Small intestine (tissue), 7 donors: ENCODE results near the gene MGP. TPM values are rescaled to one million over a fixed set of nuclear protein-coding genes. Genes with fewer than 3 reads are reported as not detected.

Experiments used
- DNase-seq, 2 donors: peaks; one replicate each; pipeline versions ENCODE4 v3.0.0 to v3.0.0-alpha.2; 2013
- FAIRE-seq: peaks from 2 replicates; lab custom pipeline; 2012; peaks lifted over from hg19 to GRCh38; lab: Jason Lieb, UNC
- H3K27ac ChIP-seq, 3 donors: one replicate each; pipeline ENCODE4 v1.5.1; 2013; ENCODE audit warnings: low read length in 2 of 3, mild to moderate bottlenecking in 2 of 3, control low read depth in 1 of 3, inconsistent platforms in 1 of 3, low read depth in 1 of 3, moderate library complexity in 1 of 3
- H3K27me3 ChIP-seq, 3 donors: one replicate each; pipeline ENCODE4 v1.6.1; 2013; ENCODE audit warnings: low read length in 3 of 3, inconsistent platforms in 1 of 3; ENCODE audit not compliant: control insufficient read depth in 3 of 3, insufficient read depth in 3 of 3
- H3K36me3 ChIP-seq, 3 donors: one replicate each; pipeline ENCODE4 v1.6.1; 2013; ENCODE audit warnings: low read length in 3 of 3, inconsistent platforms in 1 of 3, low read depth in 1 of 3, mild to moderate bottlenecking in 1 of 3, moderate library complexity in 1 of 3; ENCODE audit not compliant: control insufficient read depth in 3 of 3, insufficient read depth in 2 of 3
- H3K4me1 ChIP-seq, 3 donors: one replicate each; pipeline ENCODE4 v1.6.1; 2013; ENCODE audit warnings: low read length in 2 of 3, inconsistent platforms in 1 of 3, low read depth in 1 of 3, mild to moderate bottlenecking in 1 of 3, moderate library complexity in 1 of 3; ENCODE audit not compliant: control insufficient read depth in 3 of 3, insufficient read depth in 2 of 3
- H3K4me3 ChIP-seq, 3 donors: one replicate each; pipeline ENCODE4 v1.5.1; 2013; ENCODE audit warnings: low read length in 3 of 3, control low read depth in 1 of 3, inconsistent platforms in 1 of 3, low read depth in 1 of 3, mild to moderate bottlenecking in 1 of 3, moderate library complexity in 1 of 3
- H3K9me3 ChIP-seq, 2 donors: one replicate each; pipeline ENCODE4 v1.6.1; 2013; ENCODE audit warnings: low read depth in 1 of 2, low read length in 1 of 2; ENCODE audit not compliant: control insufficient read depth in 2 of 2, insufficient read depth in 1 of 2
- WGBS, 3 donors: extraction: QIAGEN DNeasy Blood & Tissue Kit; methylation state at CpG; one replicate each; pipeline ENCODE4 v1.1.7; 2013; 5-methylcytosine and 5-hydroxymethylcytosine counted together
- polyA plus RNA-seq, 4 donors: library from polyadenylated mRNA; stranded (reverse) in 3 of 4; unstranded in 1 of 4; fragments of 200-250 nt in 3 of 4; fragments of 120-200 nt in 1 of 4; gene quantifications; one replicate each; pipeline versions ENCODE4 v1.2.1 to v1.2.3, GENCODE V29; 2013
- donor health status: healthy with polysubstance abuse.
- donor health status: control.
- donor health status: control.
- donor health status: Bipolar disorder and iron deficiency.
- donor health status: healthy.

The MGP gene
- polyA plus RNA-seq, 4 donors = 10.6 to 268 (median 15.5) TPM

DNA sequence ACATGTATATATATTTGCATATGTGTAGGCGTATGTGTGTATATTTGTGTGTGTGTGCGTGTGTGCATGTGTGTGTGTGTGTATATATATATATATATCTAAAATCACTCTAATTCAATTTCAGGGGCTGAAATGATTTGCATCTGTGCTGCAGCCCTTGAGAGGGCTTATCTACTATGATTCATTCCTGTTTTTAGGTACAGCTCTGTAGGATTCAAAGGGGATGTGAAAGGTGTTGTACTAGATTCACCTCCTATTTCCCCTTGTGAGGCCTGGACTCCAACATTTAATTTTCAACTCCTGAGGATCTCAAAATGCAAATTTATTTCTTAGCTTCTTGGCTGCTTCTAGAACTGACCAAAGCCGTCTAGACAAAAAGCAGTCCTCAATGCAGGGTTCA lies 41.6 kb upstream of the MGP start:
- Histone ChIP-seq H3K27me3 (no peaks in the 10 kb centered on the region), H3K4me3 (no peak overlapping the region), H3K9me3 (no peaks in the 10 kb centered on the region), H3K27ac (no peak overlapping the region), H3K36me3 (no peaks in the 10 kb centered on the region), H3K4me1 (peaks cover 0 to 9% (median 0%) of the 10 kb centered on the region in 3 donors)
- DNase-seq = no peak
- no peak for FAIRE-seq
- 81 to 87% (median 86%) methylated on average over 3 of the region's 3 CpGs for WGBS, 3 donors

DNA sequence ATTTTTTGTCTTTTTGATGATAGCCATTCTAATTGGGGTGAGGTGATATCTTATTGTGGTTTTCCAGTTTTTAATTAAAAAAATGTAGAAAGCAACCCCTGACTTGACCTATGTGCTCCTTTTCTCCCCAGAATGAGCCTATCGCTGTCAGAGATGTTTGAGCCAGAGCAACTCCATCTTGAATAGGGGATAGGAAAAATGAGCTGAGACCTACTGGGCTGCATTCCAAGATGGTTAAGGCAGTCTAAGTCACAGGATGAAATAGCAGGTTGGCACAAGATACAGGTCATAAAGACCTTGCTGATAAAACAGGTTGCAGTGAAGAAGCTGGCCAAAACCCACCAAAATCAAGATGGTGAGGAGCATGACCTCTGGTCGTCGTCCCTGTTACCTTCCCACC lies 38.9 kb upstream of the MGP start:
- H3K36me3 ChIP-seq = peaks cover 0 to 2% (median 0%) of the 10 kb centered on the region in 3 donors
- WGBS, 3 donors = 86 to 92% (median 92%) methylated on average over 3 of the region's 3 CpGs
- H3K4me3 ChIP-seq = no peak overlapping the region
- H3K9me3 ChIP-seq = no peaks in the 10 kb centered on the region
- peaks cover 0 to 9% (median 0%) of the 10 kb centered on the region in 3 donors for H3K4me1 ChIP-seq
- no peaks in the 10 kb centered on the region for H3K27me3 ChIP-seq
- no peak for DNase-seq
- H3K27ac ChIP-seq = no peak overlapping the region
- no peak for FAIRE-seq

DNA sequence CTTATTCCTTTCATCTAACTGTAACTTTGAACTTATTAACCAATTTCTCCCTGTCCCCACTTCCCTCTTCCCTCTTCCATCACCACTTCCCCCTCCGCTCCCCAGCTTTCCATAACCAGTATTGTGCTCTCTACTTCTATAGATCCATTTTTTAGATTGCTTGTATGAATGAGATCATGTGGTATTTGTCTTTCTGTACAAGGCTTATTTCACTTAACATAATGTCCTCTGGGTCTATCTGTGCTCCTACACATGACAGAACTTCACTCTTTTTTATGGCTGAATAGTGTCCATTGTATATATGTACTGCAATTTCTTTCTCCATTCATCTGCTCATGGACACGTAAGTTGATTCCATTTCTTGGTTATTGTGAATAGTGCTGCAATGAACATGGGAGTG lies 38.3 kb upstream of the MGP start:
- H3K4me3 ChIP-seq = no peak overlapping the region
- FAIRE-seq (no peak), DNase-seq (no peak)
- peaks cover 0 to 3% (median 0%) of the 10 kb centered on the region in 3 donors for H3K4me1 ChIP-seq
- peaks cover 0 to 2% (median 0%) of the 10 kb centered on the region in 3 donors for H3K36me3 ChIP-seq
- no peaks in the 10 kb centered on the region for H3K9me3 ChIP-seq
- H3K27me3 ChIP-seq = no peaks in the 10 kb centered on the region
- no peak overlapping the region for H3K27ac ChIP-seq
- WGBS, 3 donors = 88 to 94% (median 93%) methylated on average over 2 of the region's 2 CpGs

DNA sequence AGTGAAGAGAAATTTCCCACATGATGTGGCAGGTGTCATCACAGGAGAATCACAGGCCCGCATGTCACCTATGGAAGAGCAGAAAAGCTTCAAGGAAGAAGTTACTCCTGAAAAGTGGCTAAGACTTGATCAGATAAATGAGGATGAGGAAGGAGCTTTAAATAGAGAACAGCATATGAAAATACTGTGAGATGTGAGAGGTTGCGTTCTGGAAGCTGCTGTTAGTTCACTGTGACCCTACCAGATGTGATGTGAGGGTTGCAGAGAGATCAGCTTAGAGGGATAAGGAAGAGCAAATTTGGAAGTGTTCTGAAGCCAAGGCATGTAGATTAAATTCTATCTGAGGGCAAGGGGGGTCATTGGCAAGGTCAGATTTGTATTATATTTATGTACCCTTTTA lies 35.6 kb upstream of the MGP start:
- Histone ChIP-seq H3K4me1 (no peaks in the 10 kb centered on the region), H3K27me3 (no peaks in the 10 kb centered on the region), H3K9me3 (no peaks in the 10 kb centered on the region), H3K4me3 (no peak overlapping the region), H3K27ac (no peak overlapping the region), H3K36me3 (peaks cover 0 to 2% (median 0%) of the 10 kb centered on the region in 3 donors)
- FAIRE-seq (no peak), DNase-seq (no peak)
- WGBS, 3 donors = 92 to 97% (median 94%) methylated on average over 2 of the region's 2 CpGs

DNA sequence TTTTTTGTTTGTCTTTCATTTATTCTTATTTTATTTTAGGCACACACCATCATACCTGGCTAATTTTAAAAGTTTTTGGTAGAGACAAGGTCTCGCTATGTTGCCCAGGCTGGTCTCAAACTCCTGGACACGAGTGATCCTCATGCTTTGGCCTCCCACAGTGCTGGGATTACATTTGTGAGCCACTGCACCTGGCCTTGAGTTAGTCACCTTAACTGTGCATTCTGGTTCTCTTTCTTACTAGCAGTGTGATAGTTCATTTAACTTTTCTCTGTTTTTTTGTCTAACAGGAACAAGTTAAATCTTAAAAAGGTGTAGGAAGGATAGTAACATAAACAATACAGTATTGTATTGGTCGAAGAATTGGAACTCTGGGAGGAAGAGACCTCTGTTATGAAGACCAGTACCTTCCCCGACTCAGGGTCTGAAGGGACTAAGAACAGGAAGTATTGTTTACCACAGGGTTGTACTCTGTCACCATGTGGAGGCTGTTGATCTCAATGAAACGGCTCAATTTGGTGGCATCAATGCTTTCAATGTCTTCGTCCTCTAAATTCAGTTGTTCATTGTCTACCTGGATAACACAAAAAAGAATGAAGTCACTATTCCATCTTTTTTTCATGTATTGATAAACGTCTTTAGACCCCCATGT lies 34.9 kb upstream of the MGP start:
- FAIRE-seq (no peak), DNase-seq (peak in 1 of 2 donors; percentile 16)
- Histone ChIP-seq H3K4me1 (no peaks in the 10 kb centered on the region), H3K4me3 (no peak overlapping the region), H3K36me3 (peaks cover 0 to 2% (median 0%) of the 10 kb centered on the region in 3 donors), H3K27ac (no peak overlapping the region), H3K9me3 (no peaks in the 10 kb centered on the region), H3K27me3 (no peaks in the 10 kb centered on the region)
- 67 to 74% (median 70%) methylated on average over 7 of the region's 7 CpGs for WGBS, 3 donors

DNA sequence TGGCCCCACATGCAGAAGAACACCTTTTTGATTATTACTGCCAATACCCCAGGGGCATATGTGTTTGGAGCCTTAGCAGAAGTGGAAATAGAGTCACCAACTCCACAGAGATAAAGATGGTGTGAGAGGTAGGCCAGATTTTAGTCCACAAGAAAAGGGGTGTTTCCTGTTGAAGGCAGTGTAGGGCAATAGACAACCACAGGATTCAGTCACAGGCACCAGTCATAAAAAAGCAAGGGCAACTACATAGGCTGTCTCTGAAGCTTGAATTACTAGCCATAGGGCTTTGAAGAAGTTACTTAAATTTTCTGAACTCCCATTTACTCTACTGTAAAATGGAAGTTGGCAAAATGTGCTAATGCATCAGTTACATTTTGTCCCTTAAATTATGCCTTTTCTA lies 33.8 kb upstream of the MGP start:
- Histone ChIP-seq H3K4me3 (no peak overlapping the region), H3K4me1 (no peaks in the 10 kb centered on the region), H3K9me3 (no peaks in the 10 kb centered on the region), H3K27ac (no peak overlapping the region), H3K36me3 (peaks cover 0 to 3% (median 0%) of the 10 kb centered on the region in 3 donors), H3K27me3 (no peaks in the 10 kb centered on the region)
- DNase-seq (no peak), FAIRE-seq (no peak)

DNA sequence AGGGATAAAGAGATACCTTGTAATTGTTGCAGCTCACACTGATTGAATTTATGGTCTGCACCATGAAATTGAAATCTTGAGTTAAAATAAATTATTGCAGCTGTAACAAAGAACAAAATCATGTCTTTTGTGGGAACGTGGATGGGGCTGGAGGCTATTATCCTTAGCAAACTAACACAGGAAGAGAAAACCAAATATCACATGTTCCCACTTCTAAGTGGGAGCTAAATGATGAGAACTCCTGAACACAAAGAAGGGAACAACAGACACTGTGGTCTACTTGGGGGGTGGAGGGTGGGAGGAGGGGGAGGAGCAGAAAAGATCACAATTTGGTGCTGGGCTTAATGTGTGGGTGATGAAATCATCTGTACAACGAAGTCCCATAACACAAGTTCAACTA lies 30.1 kb upstream of the MGP start:
- Histone ChIP-seq H3K9me3 (peaks cover 0 to 5% of the 10 kb centered on the region in 2 donors), H3K27me3 (no peaks in the 10 kb centered on the region), H3K36me3 (peaks cover 0 to 4% (median 0%) of the 10 kb centered on the region in 3 donors), H3K4me1 (peaks cover 0 to 13% (median 0%) of the 10 kb centered on the region in 3 donors), H3K4me3 (no peak overlapping the region), H3K27ac (no peak overlapping the region)
- FAIRE-seq = no peak
- WGBS, 3 donors = 72 to 87% (median 78%) methylated on average over 2 of the region's 2 CpGs
- DNase-seq = no peak

DNA sequence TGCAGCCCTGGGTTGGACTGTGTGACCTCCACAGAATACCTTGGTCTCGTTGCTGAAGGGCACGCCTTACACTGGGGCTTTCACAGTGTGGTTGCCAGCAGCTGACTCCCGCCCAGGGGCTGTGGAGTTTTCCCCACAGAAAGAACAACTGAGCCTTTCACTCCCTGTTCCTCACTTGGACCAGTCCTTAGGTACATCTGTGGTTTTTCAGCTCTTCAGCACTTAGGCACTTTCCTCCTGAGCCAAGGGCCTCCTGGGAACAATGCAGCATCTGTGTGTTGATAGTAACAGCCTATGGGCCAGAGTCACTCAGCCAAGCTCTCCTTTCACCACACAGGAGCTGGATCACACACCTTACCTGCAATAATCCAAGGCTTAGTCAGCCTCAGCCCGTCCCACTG lies 27.7 kb upstream of the MGP start:
- DNase-seq = peak in 1 of 2 donors; percentile 42

More for the DNA sequence above, 27.7 kb upstream of the MGP start:
- peaks cover 0 to 16% (median 0%) of the 10 kb centered on the region in 3 donors for H3K4me1 ChIP-seq
- H3K36me3 ChIP-seq = peaks cover 0 to 2% (median 0%) of the 10 kb centered on the region in 3 donors
- no peak overlapping the region for H3K4me3 ChIP-seq
- peaks cover 0 to 5% of the 10 kb centered on the region in 2 donors for H3K9me3 ChIP-seq
- H3K27me3 ChIP-seq = no peaks in the 10 kb centered on the region
- H3K27ac ChIP-seq = no peak overlapping the region
- 43 to 68% (median 63%) methylated on average over 4 of the region's 4 CpGs for WGBS, 3 donors
- FAIRE-seq = no peak
